ENCODE results near the gene TMEM115. TPM values are rescaled to one million over a fixed set of nuclear protein-coding genes. Genes with fewer than 3 reads are reported as not detected.

The TMEM115 gene
- total and polyA plus RNA-seq, 9 of the 15 experiments (the other 6 are each of a cell fraction or from before 2014, with no cell fraction given), result 1.6 to 26.9 (median 14.1) TPM

DNA sequence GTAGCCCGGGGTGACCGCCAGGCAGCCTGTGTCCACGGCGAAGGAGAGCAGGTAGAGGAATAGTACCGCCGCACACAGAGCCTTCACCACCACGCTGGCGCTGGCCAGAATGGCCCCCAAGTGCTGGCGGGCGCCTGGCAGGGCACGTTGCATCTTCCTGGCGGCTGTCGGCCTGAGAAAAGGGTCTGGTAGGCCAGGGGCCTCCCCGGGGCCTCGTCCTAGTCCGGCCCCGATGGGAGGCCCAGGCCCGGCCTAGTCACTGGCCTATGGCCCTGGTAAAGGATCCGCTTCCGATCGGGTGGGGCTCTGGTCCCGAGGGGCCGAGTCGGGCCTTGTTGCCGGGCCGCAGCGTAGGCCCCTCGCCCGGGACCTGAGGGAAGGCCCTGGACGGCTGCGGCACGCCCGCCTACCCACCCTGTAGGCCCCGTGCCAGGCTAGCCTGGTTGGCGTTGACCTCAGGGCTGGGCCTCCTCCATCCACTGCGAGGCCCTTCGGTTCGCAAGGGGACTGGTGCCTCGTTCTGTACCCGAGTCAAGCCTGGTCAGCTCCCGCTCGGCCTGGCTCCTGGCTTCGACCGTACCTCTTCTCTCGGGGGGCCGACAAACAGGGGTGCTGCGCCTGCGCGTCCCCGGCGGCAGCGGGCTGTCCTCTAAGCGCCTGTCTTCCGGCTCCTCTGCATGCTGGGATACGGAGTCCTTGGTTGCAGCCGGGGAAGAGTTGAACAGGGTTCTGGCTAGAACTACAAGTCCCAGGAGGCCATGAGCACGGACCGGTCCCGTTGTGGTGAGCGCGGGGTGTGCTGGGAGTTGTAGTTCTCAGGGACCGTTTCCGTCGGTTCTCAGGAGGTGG is at the start of gene TMEM115 (continued):
- TF ChIP-seq, protein P1, sequence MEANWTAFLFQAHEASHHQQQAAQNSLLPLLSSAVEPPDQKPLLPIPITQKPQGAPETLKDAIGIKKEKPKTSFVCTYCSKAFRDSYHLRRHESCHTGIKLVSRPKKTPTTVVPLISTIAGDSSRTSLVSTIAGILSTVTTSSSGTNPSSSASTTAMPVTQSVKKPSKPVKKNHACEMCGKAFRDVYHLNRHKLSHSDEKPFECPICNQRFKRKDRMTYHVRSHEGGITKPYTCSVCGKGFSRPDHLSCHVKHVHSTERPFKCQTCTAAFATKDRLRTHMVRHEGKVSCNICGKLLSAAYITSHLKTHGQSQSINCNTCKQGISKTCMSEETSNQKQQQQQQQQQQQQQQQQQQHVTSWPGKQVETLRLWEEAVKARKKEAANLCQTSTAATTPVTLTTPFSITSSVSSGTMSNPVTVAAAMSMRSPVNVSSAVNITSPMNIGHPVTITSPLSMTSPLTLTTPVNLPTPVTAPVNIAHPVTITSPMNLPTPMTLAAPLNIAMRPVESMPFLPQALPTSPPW (CRISPR knock-in tag; IDR thresholded peaks at IDR 0.05), result peak; percentile 61
- TF ChIP-seq MBD1 (CRISPR knock-in tag; IDR thresholded peaks at IDR 0.05) (no peak), POLR2A (conservative IDR thresholded peaks at IDR 0.05) (peak; percentile 63; the same call in 1 of the 2 replicates), MEIS2 (IDR thresholded peaks at IDR 0.05; ENCODE audit: partially characterized antibody) (peak; percentile 67), ZNF76 (CRISPR knock-in tag; IDR thresholded peaks at IDR 0.05; ENCODE audit: borderline replicate concordance) (no peak), CBFB (CRISPR knock-in tag; IDR thresholded peaks at IDR 0.05) (peak; percentile 60; the same call in 1 of the 2 replicates), MEF2A (IDR thresholded peaks at IDR 0.05; ENCODE audit: control insufficient read depth, low read depth, low read length) (no peak), ZNF23 (CRISPR knock-in tag; IDR thresholded peaks at IDR 0.05) (no peak), SAFB2 (IDR thresholded peaks at IDR 0.05; ENCODE audit: borderline replicate concordance, low read depth, low read length, severe bottlenecking) (no peak), PHF8 (IDR thresholded peaks at IDR 0.05; ENCODE audit: borderline replicate concordance, low read length) (peak; percentile 83; the same call in 1 of the 2 replicates), TSHZ1 (CRISPR knock-in tag; IDR thresholded peaks at IDR 0.05) (no peak)
- TF ChIP-seq, protein P2, sequence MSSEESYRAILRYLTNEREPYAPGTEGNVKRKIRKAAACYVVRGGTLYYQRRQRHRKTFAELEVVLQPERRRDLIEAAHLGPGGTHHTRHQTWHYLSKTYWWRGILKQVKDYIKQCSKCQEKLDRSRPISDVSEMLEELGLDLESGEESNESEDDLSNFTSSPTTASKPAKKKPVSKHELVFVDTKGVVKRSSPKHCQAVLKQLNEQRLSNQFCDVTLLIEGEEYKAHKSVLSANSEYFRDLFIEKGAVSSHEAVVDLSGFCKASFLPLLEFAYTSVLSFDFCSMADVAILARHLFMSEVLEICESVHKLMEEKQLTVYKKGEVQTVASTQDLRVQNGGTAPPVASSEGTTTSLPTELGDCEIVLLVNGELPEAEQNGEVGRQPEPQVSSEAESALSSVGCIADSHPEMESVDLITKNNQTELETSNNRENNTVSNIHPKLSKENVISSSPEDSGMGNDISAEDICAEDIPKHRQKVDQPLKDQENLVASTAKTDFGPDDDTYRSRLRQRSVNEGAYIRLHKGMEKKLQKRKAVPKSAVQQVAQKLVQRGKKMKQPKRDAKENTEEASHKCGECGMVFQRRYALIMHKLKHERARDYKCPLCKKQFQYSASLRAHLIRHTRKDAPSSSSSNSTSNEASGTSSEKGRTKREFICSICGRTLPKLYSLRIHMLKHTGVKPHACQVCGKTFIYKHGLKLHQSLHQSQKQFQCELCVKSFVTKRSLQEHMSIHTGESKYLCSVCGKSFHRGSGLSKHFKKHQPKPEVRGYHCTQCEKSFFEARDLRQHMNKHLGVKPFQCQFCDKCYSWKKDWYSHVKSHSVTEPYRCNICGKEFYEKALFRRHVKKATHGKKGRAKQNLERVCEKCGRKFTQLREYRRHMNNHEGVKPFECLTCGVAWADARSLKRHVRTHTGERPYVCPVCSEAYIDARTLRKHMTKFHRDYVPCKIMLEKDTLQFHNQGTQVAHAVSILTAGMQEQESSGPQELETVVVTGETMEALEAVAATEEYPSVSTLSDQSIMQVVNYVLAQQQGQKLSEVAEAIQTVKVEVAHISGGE (CRISPR knock-in tag; IDR thresholded peaks at IDR 0.05), result peak in 1 of 3 experiments; percentile 89; a peak in 2 of 6 replicates
- TF ChIP-seq, protein P3, sequence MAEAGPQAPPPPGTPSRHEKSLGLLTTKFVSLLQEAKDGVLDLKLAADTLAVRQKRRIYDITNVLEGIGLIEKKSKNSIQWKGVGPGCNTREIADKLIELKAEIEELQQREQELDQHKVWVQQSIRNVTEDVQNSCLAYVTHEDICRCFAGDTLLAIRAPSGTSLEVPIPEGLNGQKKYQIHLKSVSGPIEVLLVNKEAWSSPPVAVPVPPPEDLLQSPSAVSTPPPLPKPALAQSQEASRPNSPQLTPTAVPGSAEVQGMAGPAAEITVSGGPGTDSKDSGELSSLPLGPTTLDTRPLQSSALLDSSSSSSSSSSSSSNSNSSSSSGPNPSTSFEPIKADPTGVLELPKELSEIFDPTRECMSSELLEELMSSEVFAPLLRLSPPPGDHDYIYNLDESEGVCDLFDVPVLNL (CRISPR knock-in tag; IDR thresholded peaks at IDR 0.05; ENCODE audit: low read depth), result no peak
